Stimulated activated CD8-positive, alpha-beta memory T cell treated with anti-CD3 and anti-CD28 coated beads, Interleukin-12 subunit alpha, Interleukin-12 subunit beta, amount 100 ng/mL, for 1 hour (primary cell): Measurements from ENCODE around the gene DNAJA4.

Experiments used
- DNase-seq: peaks from one replicate; pipeline ENCODE4 v3.0.0-alpha.2; 2020; ENCODE audit warnings: low read depth

Gene DNAJA4

GRCh38 chr15:78264304-78265136, at the start of gene DNAJA4:
Gene DNAJA4, plus strand, starts transcription at chr15:78264562. Its CDS starts 202 bp downstream, at chr15:78264764.
- peak; percentile 33 for DNase-seq

- no peak for DNase-seq
These were observed 47.9 kb upstream of the DNAJA4 start for GRCh38 chr15:78216276-78217104.

- no peak for DNase-seq
These were observed 43.6 kb upstream of the DNAJA4 start for GRCh38 chr15:78220713-78221112.

- DNase-seq = no peak
These were observed 41.5 kb upstream of the DNAJA4 start for GRCh38 chr15:78222745-78223395.

- DNase-seq = no peak
These were observed 40.9 kb upstream of the DNAJA4 start for GRCh38 chr15:78223396-78224022.

GRCh38 chr15:78224023-78224411, 40.3 kb upstream of the DNAJA4 start:
- no peak for DNase-seq

GRCh38 chr15:78225783-78226541, 38.4 kb upstream of the DNAJA4 start:
- no peak for DNase-seq

- DNase-seq = no peak
These were observed 35.9 kb upstream of the DNAJA4 start for GRCh38 chr15:78228356-78228996.

- DNase-seq = no peak
These were observed 34.6 kb upstream of the DNAJA4 start for GRCh38 chr15:78229431-78230406.

GRCh38 chr15:78232951-78233350, 31.4 kb upstream of the DNAJA4 start:
- DNase-seq = no peak

GRCh38 chr15:78233496-78233895, 30.9 kb upstream of the DNAJA4 start:
- no peak for DNase-seq

- no peak for DNase-seq
These were observed 29.8 kb upstream of the DNAJA4 start, which contains the start of gene ACSBG1 for GRCh38 chr15:78234515-78235040. Gene ACSBG1, minus strand, starts transcription at chr15:78234565. Its CDS starts 64 bp downstream, at chr15:78234501.

GRCh38 chr15:78236491-78236890, 27.9 kb upstream of the DNAJA4 start:
- no peak for DNase-seq

GRCh38 chr15:78237146-78237545, 27.2 kb upstream of the DNAJA4 start:
- DNase-seq = no peak

- no peak for DNase-seq
These were observed 24.6 kb upstream of the DNAJA4 start for GRCh38 chr15:78239811-78240210.

- peak; percentile 65 for DNase-seq
These were observed 23.3 kb upstream of the DNAJA4 start for GRCh38 chr15:78241017-78241416.

- no peak for DNase-seq
These were observed 22.2 kb upstream of the DNAJA4 start for GRCh38 chr15:78242128-78242527.

GRCh38 chr15:78243058-78243457, 21.3 kb upstream of the DNAJA4 start:
- no peak for DNase-seq

GRCh38 chr15:78243491-78243941, 20.8 kb upstream of the DNAJA4 start:
- no peak for DNase-seq
